ENCODE measurements around the gene HP1BP3. TPM values are rescaled to one million over a fixed set of nuclear protein-coding genes. Genes with fewer than 3 reads are reported as not detected.

The HP1BP3 gene
- total RNA-seq, 1 experiment from 2014 or later: 283 TPM

DNA sequence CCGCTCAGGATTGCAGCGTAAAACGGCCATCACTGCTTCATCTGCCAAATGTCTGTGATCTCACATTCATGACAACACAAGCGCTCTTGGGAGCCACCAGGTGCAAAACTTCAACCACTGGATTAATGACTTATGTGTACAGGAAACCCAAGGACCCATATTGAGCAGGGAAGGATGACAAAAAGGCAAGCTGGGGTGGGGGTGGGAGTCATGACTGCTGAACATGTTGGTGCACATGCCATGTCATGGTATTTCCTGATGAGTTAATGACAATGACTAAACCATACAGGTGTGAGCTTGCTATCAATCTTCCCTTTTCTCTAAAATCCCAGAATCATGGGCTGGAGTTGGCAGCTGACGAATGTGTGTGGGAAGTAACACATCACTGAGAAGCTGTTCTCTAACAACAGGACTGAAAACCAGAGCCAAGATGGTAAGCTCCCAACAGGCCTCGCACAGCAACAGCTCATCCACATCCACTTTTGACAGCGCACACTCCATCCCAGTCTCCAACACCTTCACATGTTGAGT lies 51.5 kb downstream of the HP1BP3 start:
- peaks cover 7% of the 10 kb centered on the region for H3K27me3 ChIP-seq
- peaks cover 19% of the 10 kb centered on the region for H3K36me3 ChIP-seq
- no peaks in the 10 kb centered on the region for H3K9me3 ChIP-seq (replicated peaks)
- H3K4me3 ChIP-seq: no peak overlapping the region
- no peak overlapping the region for H3K27ac ChIP-seq
- no peak for DNase-seq
- H3K4me1 ChIP-seq: peaks cover 8% of the 10 kb centered on the region; the same call in 1 of the 2 replicates

DNA sequence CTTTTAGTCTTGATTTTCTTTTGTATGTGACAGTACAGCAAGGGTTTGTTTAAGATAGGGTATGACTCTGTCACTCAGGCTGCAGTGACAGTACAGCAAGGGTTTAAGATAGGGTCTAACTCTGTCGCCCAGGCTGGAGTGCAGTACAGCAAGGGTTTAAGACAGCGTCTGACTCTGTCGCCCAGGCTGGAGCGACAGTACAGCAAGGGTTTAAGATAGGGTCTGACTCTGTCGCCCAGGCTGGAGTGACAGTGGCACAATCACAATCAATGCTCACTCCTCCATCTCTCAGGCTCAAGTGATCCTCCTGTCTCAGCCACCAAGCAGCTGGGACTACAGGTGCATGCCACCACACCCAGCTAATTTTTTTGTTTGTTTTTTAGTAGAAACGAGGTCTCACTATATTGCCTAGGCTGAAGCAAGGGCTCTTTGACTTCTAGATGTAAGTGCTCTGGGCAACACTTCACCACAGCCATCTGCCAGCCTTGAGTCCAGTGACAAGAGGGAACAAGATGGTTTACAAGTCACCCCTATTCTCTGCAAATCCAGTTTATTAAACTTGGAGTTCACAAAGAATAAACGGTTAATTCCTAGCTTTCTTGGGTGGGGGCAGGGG lies 53.6 kb downstream of the HP1BP3 start:
- no peaks in the 10 kb centered on the region for H3K9me3 ChIP-seq (replicated peaks)
- H3K27me3 ChIP-seq: peaks cover 10% of the 10 kb centered on the region
- H3K4me1 ChIP-seq: peaks cover 8% of the 10 kb centered on the region; the same call in 1 of the 2 replicates
- DNase-seq: no peak
- no peak overlapping the region for H3K27ac ChIP-seq
- H3K36me3 ChIP-seq: peaks cover 7% of the 10 kb centered on the region; the same call in 1 of the 2 replicates
- H3K4me3 ChIP-seq: peak overlapping the region; percentile 58

DNA sequence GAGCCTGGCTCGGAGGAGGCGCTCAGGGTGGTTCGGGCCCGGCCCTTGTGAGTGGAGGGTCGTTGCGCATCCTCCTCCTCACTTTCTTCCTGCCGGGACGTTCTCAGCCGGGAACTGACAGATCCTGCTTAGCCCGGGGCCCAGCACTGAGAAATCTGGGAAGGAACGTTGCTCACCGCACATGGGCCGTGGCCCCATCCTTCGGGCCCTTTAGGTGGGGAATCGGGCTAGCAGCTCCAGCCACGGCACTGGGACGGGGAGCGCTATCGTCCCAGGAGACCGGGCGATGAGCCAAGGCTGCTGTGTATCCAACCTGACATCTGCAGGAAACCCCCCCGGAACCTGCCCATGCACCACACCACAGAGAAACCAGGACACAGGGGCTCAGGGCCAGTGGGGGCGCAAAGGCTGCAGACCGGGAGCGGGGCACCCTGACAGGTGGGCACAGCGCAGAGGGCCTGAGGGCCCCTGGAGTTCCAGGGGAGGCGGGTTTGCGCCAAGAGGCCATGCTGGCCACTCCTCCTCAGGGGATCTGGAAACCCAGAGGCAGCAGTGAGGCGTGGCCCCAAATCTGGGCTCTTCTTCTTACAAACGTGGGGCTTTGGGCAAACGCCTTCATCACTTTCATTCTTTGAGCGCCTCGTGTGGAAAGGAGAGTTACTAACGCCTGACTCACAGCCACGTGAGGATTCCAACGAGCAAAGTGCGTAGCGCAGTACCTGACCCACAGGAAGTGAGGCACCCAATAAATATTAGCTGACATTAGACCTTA lies 54.3 kb downstream of the HP1BP3 start, which contains the start of gene SH2D5:
SH2D5 (minus strand) TSS at position 116 of the 772 bp plus-strand sequence. CDS start 4,659 bp downstream, outside the sequence.
- no peaks in the 10 kb centered on the region for H3K9me3 ChIP-seq (replicated peaks)
- H3K4me3 ChIP-seq: peak within 1 kb of the TSS; percentile 58
- H3K36me3 ChIP-seq: peaks cover 6% of the 10 kb centered on the region; the same call in 1 of the 2 replicates
- no peak within 1 kb of the TSS for H3K27ac ChIP-seq
- H3K27me3 ChIP-seq: peaks cover 10% of the 10 kb centered on the region
- DNase-seq: peak; percentile 87 to 94
- peaks cover 8% of the 10 kb centered on the region; the same call in 1 of the 2 replicates for H3K4me1 ChIP-seq

GRCh38 chr1:20732071-20732587 lies 55.0 kb downstream of the HP1BP3 start:
- H3K27ac ChIP-seq: no peak overlapping the region
- H3K4me3 ChIP-seq: peak overlapping the region; percentile 58
- peak; percentile 79 to 85 for DNase-seq
- peaks cover 8% of the 10 kb centered on the region; the same call in 1 of the 2 replicates for H3K4me1 ChIP-seq
- no peaks in the 10 kb centered on the region for H3K9me3 ChIP-seq (replicated peaks)
- H3K36me3 ChIP-seq: no peaks in the 10 kb centered on the region
- peaks cover 10% of the 10 kb centered on the region for H3K27me3 ChIP-seq

GRCh38 chr1:20731057-20731991 lies 55.8 kb downstream of the HP1BP3 start:
- Histone ChIP-seq H3K36me3 (no peaks in the 10 kb centered on the region), H3K27me3 (peaks cover 10% of the 10 kb centered on the region)

DNA sequence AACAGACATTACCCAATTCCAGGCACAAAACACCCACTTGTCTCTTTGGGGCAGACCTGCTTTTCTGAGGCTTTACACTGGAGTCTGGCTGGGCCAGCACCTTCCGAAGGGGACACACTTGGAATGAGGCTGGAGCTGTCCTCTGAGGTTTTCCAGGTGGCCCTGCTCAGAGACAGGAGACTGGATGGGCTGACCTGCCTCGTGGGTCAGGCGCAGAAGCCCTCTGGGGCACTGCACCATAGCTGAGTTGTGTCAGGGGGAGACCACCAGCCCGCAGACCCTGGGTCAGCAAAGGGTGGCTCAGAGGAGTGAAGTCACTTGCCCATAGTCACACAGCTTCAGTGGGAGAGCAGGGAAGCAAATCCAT lies 56.4 kb downstream of the HP1BP3 start:
- H3K4me3 ChIP-seq: no peak overlapping the region
- no peaks in the 10 kb centered on the region for H3K9me3 ChIP-seq (replicated peaks)
- peaks cover 10% of the 10 kb centered on the region for H3K27me3 ChIP-seq

More at GRCh38 chr1:20731057-20731991, 55.8 kb downstream of the HP1BP3 start:
- H3K27ac ChIP-seq: no peak overlapping the region
- H3K4me3 ChIP-seq: peak overlapping the region; percentile 58
- no peaks in the 10 kb centered on the region for H3K9me3 ChIP-seq (replicated peaks)
- peaks cover 8% of the 10 kb centered on the region; the same call in 1 of the 2 replicates for H3K4me1 ChIP-seq
- DNase-seq: no peak

GRCh38 chr1:20729990-20730689 lies 57.0 kb downstream of the HP1BP3 start:
- Histone ChIP-seq H3K27me3 (peaks cover 10% of the 10 kb centered on the region), H3K36me3 (no peaks in the 10 kb centered on the region), H3K4me1 (peaks cover 8% of the 10 kb centered on the region; the same call in 1 of the 2 replicates), H3K9me3 (replicated peaks) (no peaks in the 10 kb centered on the region), H3K4me3 (no peak overlapping the region), H3K27ac (no peak overlapping the region)
- DNase-seq: no peak

More for the DNA sequence above, 56.4 kb downstream of the HP1BP3 start:
- DNase-seq: no peak
- Histone ChIP-seq H3K36me3 (no peaks in the 10 kb centered on the region), H3K4me1 (peaks cover 8% of the 10 kb centered on the region; the same call in 1 of the 2 replicates), H3K27ac (no peak overlapping the region)

- Histone ChIP-seq H3K36me3 (no peaks in the 10 kb centered on the region), H3K4me1 (peaks cover 8% of the 10 kb centered on the region; the same call in 1 of the 2 replicates), H3K9me3 (replicated peaks) (no peaks in the 10 kb centered on the region), H3K4me3 (no peak overlapping the region), H3K27ac (no peak overlapping the region), H3K27me3 (peaks cover 10% of the 10 kb centered on the region)
- no peak for DNase-seq
These were observed 57.8 kb downstream of the HP1BP3 start for GRCh38 chr1:20729155-20729931.

GRCh38 chr1:20728371-20729154 lies 58.5 kb downstream of the HP1BP3 start:
- no peak overlapping the region for H3K27ac ChIP-seq
- no peaks in the 10 kb centered on the region for H3K36me3 ChIP-seq
- peaks cover 4% of the 10 kb centered on the region; the same call in 1 of the 2 replicates for H3K4me1 ChIP-seq
- H3K4me3 ChIP-seq: no peak overlapping the region
- no peaks in the 10 kb centered on the region for H3K9me3 ChIP-seq (replicated peaks)
- peaks cover 10% of the 10 kb centered on the region for H3K27me3 ChIP-seq
- DNase-seq: no peak

DNA sequence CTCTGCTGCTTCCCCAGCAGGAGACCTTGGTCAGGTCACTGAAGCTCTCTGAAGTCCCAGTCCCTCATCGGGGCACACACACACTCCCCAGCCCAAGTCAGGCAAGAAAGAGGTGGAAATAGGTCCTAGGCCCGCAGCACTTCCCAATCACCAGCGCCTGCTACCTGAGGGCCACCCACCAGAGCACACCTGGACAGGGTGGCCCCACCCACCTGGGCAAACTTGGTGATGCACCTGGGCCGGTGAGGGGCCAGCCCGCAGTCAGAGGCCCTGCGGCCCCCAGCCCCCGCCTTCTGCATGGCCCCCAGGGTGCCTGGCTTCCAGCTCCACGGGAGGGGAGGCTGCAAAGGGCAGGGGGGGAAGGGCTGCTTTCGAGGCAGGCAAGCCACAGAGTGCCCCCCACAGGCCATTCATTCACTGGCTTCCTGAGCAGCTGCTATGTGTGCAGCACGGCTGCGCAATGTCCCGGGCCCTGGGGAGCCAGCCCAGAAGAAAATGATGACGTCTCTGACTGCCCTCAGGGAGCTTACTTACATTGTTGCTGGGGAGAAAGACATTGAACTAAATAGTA lies 59.3 kb downstream of the HP1BP3 start:
- no peak overlapping the region for H3K4me3 ChIP-seq
- H3K9me3 ChIP-seq (replicated peaks): no peaks in the 10 kb centered on the region
- peak in 1 of 2 experiments; percentile 53 for DNase-seq

DNA sequence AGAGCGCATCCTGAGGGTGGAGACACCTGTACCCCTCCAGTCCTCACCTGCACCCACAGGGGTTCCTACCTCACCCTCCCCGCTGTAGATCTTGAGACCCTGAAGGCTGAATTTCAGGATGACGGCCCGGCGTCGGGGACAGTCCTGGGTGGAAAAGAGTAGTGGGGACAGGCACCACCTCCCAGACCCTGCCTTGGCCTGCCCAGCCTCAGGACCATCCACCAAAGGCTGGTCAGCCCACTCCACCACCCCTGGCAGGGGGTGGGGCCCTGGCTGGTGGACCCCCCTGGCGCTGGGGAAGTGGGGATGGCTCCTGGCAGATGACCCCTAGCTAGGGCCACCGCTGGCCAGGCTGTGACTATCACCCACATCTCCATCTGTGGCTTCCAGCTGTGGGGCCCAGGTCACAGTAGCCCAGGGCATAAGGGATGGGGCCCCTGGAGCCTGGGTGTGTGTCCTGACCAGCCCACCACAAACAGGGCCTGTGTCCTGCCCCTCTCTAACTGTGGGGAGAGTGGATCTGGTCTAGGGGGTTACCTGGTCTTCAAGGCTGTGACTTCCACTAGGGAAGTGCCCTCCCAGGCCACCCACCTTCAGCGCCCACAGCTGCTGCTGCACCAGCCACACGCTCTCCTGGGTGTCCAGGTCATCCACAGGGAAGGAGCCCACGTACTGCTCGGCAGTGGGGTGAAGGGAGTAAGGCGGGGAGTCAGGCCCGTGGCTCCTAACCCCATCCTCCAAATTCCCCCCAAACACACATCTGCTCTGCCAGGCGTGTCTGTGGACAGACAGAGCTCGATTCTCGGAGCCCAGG lies 60.0 kb downstream of the HP1BP3 start:
- no peaks in the 10 kb centered on the region for H3K36me3 ChIP-seq
- H3K4me3 ChIP-seq: no peak overlapping the region
- H3K27me3 ChIP-seq: peaks cover 10% of the 10 kb centered on the region
- H3K4me1 ChIP-seq: 0 out of 2 replicates have a peak, but pooled peaks cover 3% of the 10 kb centered on the region
- no peak overlapping the region for H3K27ac ChIP-seq
- DNase-seq: no peak
- no peaks in the 10 kb centered on the region for H3K9me3 ChIP-seq (replicated peaks)

More for the DNA sequence above, 59.3 kb downstream of the HP1BP3 start:
- Histone ChIP-seq H3K4me1 (0 out of 2 replicates have a peak, but pooled peaks cover 3% of the 10 kb centered on the region), H3K27ac (no peak overlapping the region), H3K36me3 (no peaks in the 10 kb centered on the region), H3K27me3 (peaks cover 10% of the 10 kb centered on the region)

Measured in SJCRH30 (cell line).